ENCODE measurements around the gene CGB5. TPM values are rescaled to one million over a fixed set of nuclear protein-coding genes. Genes with fewer than 3 reads are reported as not detected.

Gene CGB5
- total RNA-seq, 2 experiments from 2014 or later, result not detected

DNA sequence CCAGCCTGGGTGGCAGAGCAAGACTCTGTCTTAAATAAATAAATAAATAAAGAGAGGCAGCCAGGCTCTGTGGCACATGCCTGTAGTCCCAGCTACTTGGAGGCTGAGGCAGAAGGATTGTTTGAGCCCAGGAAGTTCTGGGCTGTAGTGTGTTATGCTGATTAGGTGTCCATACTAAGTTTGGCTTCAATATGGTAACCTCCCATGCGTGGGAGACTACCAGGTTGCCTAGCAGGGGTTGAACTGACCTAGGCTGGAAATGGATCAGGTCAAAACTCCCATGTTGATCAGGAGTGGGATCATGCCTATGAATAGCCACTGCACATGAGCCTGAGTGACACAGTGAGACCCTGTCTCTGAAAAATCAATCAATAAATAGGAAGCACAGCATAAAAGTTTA, 37.6 kb downstream of the CGB5 start:
- ChIA-PET POLR2A (no interaction called here), CTCF (no interaction called here)
- Mint-ChIP-seq H3K9me3 (no peaks in the 10 kb centered on the region), H3K4me1 (ENCODE audit: low read depth) (peaks cover 14% of the 10 kb centered on the region), H3K4me3 (no peak overlapping the region), H3K36me3 (ENCODE audit: low read depth) (peaks cover 16% of the 10 kb centered on the region), H3K27me3 (peaks cover 14% of the 10 kb centered on the region), H3K27ac (no peak overlapping the region)
- intact Hi-C loops (cut with DNase I, micrococcal nuclease), result loop anchor here in 1 of 2 experiments (5.0 to 10.0 kb wide), 3 partner anchors 84 to 1724 kb away; partner anchors contain the start of gene RPL13A
- Histone ChIP-seq H3K27ac (ENCODE audit: low read depth in 1 of 2, low read length in 2 of 2) (no peak overlapping the region), H3K4me3 (ENCODE audit: low read length) (no peak overlapping the region), H3K9me3 (ENCODE audit: control insufficient read depth in 1 of 2, insufficient read depth in 1 of 2, low read length in 2 of 2) (no peaks in the 10 kb centered on the region), H3K4me1 (ENCODE audit: insufficient read depth, low read length) (peaks cover 16% of the 10 kb centered on the region), H3K36me3 (ENCODE audit: insufficient read depth, low read length) (no peaks in the 10 kb centered on the region), H3K27me3 (ENCODE audit: control insufficient read depth in 1 of 2, insufficient read depth in 2 of 2, low read length in 2 of 2) (peaks cover 2 to 3% of the 10 kb centered on the region in 2 experiments)
- no peak for ATAC-seq (ENCODE audit: poor library complexity)
- DNase-seq, result no peak
- TF ChIP-seq, protein P1, sequence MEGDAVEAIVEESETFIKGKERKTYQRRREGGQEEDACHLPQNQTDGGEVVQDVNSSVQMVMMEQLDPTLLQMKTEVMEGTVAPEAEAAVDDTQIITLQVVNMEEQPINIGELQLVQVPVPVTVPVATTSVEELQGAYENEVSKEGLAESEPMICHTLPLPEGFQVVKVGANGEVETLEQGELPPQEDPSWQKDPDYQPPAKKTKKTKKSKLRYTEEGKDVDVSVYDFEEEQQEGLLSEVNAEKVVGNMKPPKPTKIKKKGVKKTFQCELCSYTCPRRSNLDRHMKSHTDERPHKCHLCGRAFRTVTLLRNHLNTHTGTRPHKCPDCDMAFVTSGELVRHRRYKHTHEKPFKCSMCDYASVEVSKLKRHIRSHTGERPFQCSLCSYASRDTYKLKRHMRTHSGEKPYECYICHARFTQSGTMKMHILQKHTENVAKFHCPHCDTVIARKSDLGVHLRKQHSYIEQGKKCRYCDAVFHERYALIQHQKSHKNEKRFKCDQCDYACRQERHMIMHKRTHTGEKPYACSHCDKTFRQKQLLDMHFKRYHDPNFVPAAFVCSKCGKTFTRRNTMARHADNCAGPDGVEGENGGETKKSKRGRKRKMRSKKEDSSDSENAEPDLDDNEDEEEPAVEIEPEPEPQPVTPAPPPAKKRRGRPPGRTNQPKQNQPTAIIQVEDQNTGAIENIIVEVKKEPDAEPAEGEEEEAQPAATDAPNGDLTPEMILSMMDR (IDR thresholded peaks at IDR 0.05), result no peak

DNA sequence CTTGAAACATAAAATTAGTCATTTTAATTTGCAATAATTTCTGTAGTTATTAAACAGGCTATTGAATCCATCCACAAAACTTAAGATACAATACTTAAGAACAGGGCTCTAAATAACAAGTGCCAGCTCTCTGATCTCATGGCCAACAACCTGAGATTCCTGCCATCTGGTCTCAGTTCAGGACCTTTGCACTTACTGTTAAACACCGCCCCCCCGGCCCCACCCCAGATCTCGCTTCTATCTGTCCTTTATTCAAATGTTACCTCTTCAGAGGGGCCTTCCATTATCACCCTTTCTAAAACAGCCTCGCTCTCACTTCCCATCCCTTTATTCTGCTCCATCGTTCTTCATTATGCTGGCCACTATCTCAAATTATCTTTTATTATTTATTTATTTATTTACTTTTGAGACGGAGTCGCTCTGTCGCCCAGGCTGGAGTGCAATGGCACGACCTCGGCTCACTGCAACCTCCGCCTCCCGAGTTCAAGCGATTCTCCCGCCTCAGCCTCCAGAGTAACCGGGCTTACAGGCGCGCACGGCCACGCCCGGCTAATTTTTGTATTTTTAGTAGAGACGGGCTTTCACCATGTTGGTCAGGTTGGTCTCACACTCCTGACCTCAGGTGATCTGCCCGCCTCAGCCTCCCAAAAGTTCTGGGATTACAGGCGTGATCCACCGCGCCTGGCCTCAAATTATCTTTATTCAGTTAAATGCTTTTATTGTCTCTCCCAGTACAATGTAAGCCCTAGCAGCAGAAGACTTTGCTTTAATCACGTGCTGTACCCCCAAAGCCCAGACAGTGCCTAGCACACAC, 40.8 kb downstream of the CGB5 start:
- intact Hi-C loops (cut with DNase I, micrococcal nuclease), result loop anchor here in 1 of 2 experiments (5.0 to 10.0 kb wide), 3 partner anchors 87 to 1720 kb away; partner anchors contain the start of gene RPL13A
- ChIA-PET CTCF (no interaction called here), POLR2A (interaction anchor here (0.7 kb wide), 1 partner anchor 972 kb away, joined by 3 read pairs; no protein-coding TSS in a partner anchor)
- Mint-ChIP-seq H3K27me3 (peaks cover 12% of the 10 kb centered on the region), H3K27ac (peak overlapping the region; percentile 87), H3K4me3 (peak overlapping the region; percentile 86), H3K4me1 (ENCODE audit: low read depth) (peaks cover 33% of the 10 kb centered on the region), H3K36me3 (ENCODE audit: low read depth) (peaks cover 39% of the 10 kb centered on the region), H3K9me3 (no peaks in the 10 kb centered on the region)
- Histone ChIP-seq H3K36me3 (ENCODE audit: insufficient read depth, low read length) (peaks cover 13% of the 10 kb centered on the region), H3K4me3 (ENCODE audit: low read length) (peak overlapping the region; percentile 94), H3K4me1 (ENCODE audit: insufficient read depth, low read length) (peaks cover 40% of the 10 kb centered on the region), H3K9me3 (ENCODE audit: control insufficient read depth in 1 of 2, insufficient read depth in 1 of 2, low read length in 2 of 2) (no peaks in the 10 kb centered on the region), H3K27ac (ENCODE audit: low read depth in 1 of 2, low read length in 2 of 2) (peak overlapping the region; percentile 65 to 75), H3K27me3 (ENCODE audit: control insufficient read depth in 1 of 2, insufficient read depth in 2 of 2, low read length in 2 of 2) (no peaks in the 10 kb centered on the region)
- ATAC-seq (ENCODE audit: poor library complexity) (no peak), DNase-seq (no peak)
- TF ChIP-seq, protein P1 (IDR thresholded peaks at IDR 0.05), result no peak

DNA sequence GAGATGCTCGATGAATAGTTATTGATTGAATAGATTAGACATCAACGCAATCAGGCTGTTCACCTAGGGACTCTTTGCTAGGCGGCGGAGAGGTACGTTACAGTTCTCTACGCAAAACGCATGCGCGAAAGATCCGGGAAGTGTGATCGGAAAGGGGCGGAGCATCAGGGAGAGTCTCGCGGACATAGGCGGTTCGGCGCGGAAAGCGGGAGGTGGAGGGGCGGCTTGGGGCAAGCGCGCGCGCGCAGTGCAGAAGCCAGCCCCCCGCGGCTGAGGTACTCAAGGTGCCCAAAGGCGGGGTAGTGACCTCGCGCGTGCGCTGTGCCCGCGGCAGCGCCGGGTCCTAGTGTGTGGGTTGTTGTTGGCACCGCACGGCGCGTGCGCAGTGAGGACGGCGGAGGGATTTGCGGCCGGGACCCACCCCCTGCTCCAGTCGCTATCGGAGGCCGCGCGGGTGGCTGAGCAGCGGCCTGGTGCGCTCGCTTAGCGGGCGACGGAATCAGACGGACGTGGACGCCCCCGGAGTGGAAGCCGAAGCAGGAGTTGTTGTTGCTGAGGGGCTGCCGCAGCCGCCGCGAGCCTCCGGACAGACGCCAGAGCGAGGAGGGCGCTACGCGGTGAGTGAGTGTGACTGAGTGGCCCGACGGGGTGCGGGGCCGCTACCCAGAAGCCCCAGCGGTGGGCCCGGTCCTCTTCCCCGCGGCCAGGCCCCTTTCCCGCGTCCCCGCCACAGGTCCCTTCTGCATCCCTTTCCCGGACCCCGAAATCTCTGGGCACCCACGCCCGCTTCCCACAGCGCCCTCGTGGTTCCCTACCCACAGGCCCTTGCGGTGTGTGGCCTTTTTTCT, 41.6 kb downstream of the CGB5 start, which contains the start of gene SNRNP70:
Gene SNRNP70 (plus strand): TSS at position 432 of the 848 bp plus-strand sequence. CDS start 964 bp downstream, outside the sequence.
- TF ChIP-seq, protein P1 (IDR thresholded peaks at IDR 0.05), result no peak
- H3K4me1 Mint-ChIP-seq (ENCODE audit: low read depth), result peaks cover 36% of the 10 kb centered on the region
- no peaks in the 10 kb centered on the region for H3K9me3 Mint-ChIP-seq
- peak within 1 kb of the TSS; percentile 68 to 75 for H3K27ac ChIP-seq (ENCODE audit: low read depth in 1 of 2, low read length in 2 of 2)
- ATAC-seq (ENCODE audit: poor library complexity) (peak; percentile 92), DNase-seq (peak; percentile 96 to 100 (median 99))
- CTCF ChIA-PET, result interaction anchor here (4.5 kb wide), 1 partner anchor 13 kb away, joined by 24 read pairs; no protein-coding TSS in a partner anchor
- no peaks in the 10 kb centered on the region for H3K27me3 ChIP-seq (ENCODE audit: control insufficient read depth in 1 of 2, insufficient read depth in 2 of 2, low read length in 2 of 2)
- peaks cover 45% of the 10 kb centered on the region for H3K4me1 ChIP-seq (ENCODE audit: insufficient read depth, low read length)
- H3K4me3 ChIP-seq (ENCODE audit: low read length), result peak within 1 kb of the TSS; percentile 94
- peaks cover 5% of the 10 kb centered on the region for H3K27me3 Mint-ChIP-seq
- H3K9me3 ChIP-seq (ENCODE audit: control insufficient read depth in 1 of 2, insufficient read depth in 1 of 2, low read length in 2 of 2), result no peaks in the 10 kb centered on the region
- H3K36me3 Mint-ChIP-seq (ENCODE audit: low read depth), result peaks cover 43% of the 10 kb centered on the region
- POLR2A ChIA-PET, result no interaction called here
- H3K36me3 ChIP-seq (ENCODE audit: insufficient read depth, low read length), result peaks cover 19% of the 10 kb centered on the region
- intact Hi-C loops (cut with DNase I, micrococcal nuclease), result loop anchor here in 1 of 2 experiments (10.0 kb wide), 2 partner anchors 400 to 1720 kb away; partner anchors contain the start of gene RPL13A
- peak within 1 kb of the TSS; percentile 86 for H3K4me3 Mint-ChIP-seq
- peak within 1 kb of the TSS; percentile 87 for H3K27ac Mint-ChIP-seq

Data from CD4-positive, alpha-beta T cell (primary cell).